ENCODE measurements around the gene TBX3.

DNA sequence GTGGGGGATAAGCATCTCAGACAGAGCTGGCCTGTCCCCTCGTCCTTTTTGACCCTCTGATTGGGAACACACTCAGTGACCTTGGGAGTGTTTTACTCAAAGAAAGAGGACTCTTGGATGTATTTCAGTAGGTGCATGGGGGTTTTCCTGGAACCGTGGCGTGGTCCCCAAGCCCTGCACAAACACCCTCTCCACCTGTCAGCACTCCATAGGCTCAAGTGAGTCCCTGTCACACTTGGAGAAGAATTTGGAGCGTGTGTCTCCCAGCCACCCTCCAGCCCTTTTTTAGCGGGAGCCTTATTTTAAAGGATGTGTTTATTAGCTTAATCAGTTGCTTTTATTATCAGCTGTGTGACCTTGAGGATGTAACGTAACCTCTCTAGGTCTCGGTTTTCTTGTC lies 37.3 kb upstream of the TBX3 start:
- TF ChIP-seq, protein P1, sequence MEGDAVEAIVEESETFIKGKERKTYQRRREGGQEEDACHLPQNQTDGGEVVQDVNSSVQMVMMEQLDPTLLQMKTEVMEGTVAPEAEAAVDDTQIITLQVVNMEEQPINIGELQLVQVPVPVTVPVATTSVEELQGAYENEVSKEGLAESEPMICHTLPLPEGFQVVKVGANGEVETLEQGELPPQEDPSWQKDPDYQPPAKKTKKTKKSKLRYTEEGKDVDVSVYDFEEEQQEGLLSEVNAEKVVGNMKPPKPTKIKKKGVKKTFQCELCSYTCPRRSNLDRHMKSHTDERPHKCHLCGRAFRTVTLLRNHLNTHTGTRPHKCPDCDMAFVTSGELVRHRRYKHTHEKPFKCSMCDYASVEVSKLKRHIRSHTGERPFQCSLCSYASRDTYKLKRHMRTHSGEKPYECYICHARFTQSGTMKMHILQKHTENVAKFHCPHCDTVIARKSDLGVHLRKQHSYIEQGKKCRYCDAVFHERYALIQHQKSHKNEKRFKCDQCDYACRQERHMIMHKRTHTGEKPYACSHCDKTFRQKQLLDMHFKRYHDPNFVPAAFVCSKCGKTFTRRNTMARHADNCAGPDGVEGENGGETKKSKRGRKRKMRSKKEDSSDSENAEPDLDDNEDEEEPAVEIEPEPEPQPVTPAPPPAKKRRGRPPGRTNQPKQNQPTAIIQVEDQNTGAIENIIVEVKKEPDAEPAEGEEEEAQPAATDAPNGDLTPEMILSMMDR (IDR thresholded peaks at IDR 0.05; ENCODE audit: insufficient read depth, low read depth, low read length) = no peak
- no peak for TF ChIP-seq EZH2 (IDR thresholded peaks at IDR 0.05; ENCODE audit: insufficient read depth, low read length)
